ENCODE results near the gene CST6.
"Not testable (repeated sequence)": the region's sequence is repeated elsewhere in the genome, so short reads cannot be mapped to it uniquely, and the experiment has no call there.

The CST6 gene

DNA sequence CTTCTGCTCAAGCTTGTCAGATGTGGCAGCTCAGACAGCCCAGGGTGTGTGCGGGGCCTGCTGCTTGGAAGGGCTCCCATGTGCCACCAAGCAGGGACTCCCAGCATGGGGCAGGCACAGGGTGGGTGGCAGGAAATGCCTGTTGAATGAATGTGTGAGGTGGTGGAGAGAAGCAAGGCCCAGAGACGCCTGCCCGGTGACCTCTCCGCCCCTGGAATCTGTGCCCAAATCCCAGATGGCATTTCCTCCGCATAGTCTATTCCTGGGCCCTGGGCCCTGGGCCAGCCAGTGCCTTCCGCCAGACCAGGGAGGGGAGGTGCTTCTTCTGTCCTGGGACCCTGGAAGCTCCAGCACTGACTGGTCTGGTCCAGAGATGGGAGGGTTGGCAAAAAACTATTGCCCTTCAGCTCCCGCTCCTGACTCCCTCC, 3.7 kb downstream of the CST6 start:
- no peak for DNase-seq (ENCODE audit: low read depth in 3 of 3)

- DNase-seq (ENCODE audit: low read depth in 3 of 3) = no peak
Observed at GRCh38 chr11:66015936-66016792, 4.4 kb downstream of the CST6 start.

- DNase-seq (ENCODE audit: low read depth in 3 of 3) = no peak
Observed at GRCh38 chr11:66016793-66017177, 5.0 kb downstream of the CST6 start.

- peak in 2 of 3 experiments; percentile 55 to 61 for DNase-seq (ENCODE audit: low read depth in 3 of 3)
Observed at GRCh38 chr11:66017321-66017720, 5.5 kb downstream of the CST6 start.

DNA sequence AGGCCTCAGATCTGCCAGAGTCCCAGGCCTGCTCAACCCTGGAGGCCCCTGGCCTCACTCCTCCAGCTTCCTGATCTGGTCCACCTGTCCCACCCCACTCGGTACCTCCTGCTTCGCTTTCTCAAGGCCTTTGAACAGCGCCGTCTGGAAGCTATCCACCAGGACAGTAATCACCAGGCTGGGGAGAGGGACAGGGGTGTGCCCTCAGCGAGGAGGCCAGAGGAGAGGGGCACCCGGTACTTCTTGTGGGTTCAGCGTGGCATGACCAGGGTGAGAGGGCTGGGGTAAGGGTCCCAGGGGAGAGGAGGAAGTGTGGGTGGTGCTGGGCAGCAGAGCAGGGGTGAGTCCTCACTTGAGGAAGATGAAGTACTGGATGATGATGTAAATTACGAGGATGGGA, 8.4 kb downstream of the CST6 start:
- DNase-seq (ENCODE audit: low read depth in 3 of 3) = no peak

DNA sequence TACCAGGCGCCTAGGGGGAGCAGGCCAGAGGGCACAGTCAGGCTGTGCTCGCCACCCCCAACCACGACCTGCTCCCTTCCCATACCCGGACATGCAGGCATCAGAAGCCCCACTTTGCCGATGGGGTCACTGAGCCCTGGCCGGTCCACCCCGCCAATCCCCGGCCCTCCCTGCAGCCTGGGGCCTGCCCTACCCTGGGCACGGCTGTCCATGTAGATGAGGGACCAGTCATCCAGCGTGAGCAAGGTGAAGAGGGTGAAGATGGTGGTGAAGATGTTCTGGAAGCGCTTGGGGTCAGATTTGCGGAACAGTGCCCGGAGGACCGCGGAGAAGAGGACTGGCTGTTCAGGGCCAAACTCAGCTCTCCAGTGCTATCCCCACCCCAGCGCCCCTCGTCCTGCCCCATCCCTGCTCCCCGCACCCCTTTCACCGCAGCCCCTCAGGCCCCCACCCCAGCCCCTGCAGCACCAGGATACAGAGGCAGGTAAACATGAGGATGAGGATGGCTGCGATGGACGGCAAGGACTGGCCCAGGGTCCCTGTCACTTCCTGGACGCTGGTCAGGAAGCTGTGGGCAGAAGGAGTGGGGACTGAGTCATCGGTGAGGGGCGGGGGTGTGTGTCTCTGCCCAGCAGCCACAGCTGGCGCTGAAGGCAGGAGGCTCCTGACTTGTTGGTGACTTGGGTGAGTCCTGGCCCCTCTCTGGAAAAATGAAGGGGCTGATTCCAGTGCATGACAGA, 9.0 kb downstream of the CST6 start:
- DNase-seq (ENCODE audit: low read depth in 3 of 3) = no peak

GRCh38 chr11:66022401-66023185, 10.8 kb downstream of the CST6 start:
- DNase-seq (ENCODE audit: low read depth in 3 of 3) = peak; percentile 56 to 70 (median 59)

DNA sequence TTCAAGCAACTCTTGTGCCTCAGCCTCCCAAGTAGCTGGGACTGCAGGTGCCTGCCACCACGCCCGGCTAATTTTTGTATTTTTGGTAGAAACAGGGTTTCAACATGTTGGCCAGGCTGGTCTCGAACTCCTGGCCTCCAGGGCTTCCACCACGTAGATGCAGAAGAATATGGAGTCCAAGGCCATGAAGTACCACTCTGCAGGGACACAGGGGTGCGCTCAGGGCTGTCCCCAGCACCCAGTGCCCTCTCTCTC, 11.3 kb downstream of the CST6 start:
- DNase-seq (ENCODE audit: low read depth in 3 of 3) = not testable (repeated sequence)

DNA sequence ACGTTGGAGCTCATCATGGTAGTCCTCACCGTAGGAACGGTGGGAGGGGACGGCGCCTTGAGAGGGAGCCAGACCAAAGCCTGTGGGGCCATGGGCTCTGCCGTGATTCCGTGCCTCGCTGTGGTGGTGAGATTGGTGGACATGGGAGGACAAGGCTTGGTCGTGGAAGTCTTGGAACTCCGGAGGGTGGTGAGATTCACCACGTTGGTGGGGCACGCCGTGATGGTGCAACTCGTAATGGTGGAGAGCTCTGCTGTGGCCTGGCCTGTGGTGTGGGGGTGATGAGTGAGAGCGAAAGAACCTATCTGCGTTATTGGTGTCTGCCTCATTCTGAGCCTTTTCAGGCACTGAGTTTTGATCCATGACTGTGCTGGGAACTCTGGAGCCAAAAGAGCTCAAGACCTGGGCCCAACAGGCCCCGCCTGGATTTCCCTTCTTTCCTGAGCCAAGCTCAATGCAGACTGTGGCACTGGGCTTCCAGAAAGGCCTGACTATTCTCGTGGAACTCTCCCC, 14.3 kb downstream of the CST6 start, which contains the start of gene CATSPER1:
TSS of gene CATSPER1 (minus strand) at position 463 of the 513 bp plus-strand sequence. CDS start at position 363, 100 bp downstream.
- no peak for DNase-seq (ENCODE audit: low read depth in 3 of 3)

GRCh38 chr11:66032957-66033735, 21.3 kb downstream of the CST6 start:
- DNase-seq (ENCODE audit: low read depth in 3 of 3) = no peak

DNA sequence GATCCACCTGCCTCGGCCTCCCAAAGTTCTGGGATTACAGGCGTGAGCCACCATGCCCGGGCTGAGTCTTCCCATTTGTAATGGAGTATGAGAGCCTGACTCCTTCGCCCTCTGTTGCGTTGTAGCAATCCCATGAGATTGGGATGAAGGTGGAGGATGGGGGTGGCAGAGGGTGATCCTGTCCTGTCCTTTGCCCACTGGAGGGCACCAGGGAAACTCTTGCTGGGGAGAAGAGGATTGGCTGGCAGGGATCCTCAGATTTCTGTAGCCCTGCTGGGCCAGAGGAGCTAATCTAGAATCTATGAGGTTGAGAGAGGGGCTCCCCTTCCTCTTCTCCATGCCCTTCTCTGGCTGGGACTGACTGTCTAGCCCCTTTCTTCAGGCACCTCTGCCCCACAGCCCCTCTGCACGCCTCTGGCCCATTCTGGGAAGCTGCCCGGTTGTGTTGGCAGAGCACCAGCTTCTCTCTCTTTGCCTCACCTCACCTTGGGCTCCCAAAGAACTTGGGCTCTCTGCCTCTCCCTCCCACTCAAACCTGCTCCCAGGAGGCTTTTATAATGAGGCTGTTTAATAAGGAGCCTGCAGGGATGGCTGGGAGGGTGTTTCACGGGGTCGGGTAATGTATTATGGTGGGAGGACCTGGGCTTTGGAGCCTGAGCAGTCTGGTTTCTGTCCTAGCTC, 24.0 kb downstream of the CST6 start:
- DNase-seq (ENCODE audit: low read depth in 3 of 3) = no peak

- DNase-seq (ENCODE audit: low read depth in 3 of 3) = no peak
Observed at GRCh38 chr11:66036334-66036710, 24.5 kb downstream of the CST6 start.

DNA sequence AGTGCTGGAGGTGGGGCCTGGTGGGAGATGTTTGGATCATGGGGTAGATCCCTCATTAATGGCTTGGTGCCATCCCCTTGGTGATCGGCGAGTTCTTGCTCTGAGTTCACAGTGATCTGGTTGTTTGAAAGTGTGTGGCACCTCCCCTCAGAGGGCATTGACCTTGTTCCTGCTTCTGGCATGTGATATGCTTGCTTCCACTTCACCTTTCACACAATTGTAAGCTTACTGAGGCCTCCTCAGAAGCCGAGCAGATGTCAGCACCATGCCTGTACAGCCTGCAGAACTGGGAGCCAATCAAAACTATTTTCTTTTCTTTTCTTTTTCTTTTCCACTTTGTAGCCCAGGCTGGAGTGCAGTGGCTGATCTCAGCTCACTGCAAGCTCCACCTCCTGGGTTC, 25.5 kb downstream of the CST6 start:
- no peak for DNase-seq (ENCODE audit: low read depth in 3 of 3)

GRCh38 chr11:66039765-66040164, 28.0 kb downstream of the CST6 start:
- no peak for DNase-seq (ENCODE audit: low read depth in 3 of 3)

DNA sequence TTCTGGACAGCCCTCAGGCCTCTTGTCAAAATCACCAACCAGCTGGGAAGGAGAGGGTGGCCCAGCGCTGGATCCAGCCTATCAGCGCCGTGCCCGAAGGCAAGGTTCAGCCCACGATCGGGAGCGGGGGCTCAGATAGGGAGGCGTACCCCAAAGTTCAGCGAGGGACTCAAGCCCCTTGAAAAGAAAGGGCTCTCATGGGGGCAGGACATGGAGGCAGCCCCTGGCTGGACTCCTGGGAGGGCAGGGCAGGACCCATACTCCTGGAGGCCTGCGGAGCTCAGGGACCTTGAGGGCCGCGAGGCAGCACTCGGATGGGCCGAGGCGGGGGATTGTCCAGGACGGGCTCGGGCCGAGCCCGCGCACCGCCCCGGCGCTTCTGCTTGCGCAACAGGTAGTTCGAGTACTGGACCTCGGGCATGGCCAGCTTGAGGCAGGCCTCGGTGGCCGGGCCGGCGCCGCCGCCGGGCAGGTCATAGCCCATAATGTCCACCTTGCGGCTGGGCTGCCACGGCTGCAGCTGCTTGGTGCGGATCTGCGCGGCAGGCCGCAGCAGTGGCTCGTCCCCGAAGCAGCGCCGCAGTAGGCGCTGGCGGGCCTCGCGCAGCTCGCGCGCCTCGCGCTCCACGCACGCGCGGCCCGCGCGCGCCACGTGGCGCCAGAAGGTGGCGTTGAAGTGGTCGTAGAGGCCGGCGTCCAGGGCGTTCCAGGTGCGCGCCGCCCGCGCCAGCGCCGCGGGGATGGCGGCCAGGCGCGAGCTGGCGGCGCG, 30.6 kb downstream of the CST6 start:
- no peak for DNase-seq (ENCODE audit: low read depth in 3 of 3)

DNA sequence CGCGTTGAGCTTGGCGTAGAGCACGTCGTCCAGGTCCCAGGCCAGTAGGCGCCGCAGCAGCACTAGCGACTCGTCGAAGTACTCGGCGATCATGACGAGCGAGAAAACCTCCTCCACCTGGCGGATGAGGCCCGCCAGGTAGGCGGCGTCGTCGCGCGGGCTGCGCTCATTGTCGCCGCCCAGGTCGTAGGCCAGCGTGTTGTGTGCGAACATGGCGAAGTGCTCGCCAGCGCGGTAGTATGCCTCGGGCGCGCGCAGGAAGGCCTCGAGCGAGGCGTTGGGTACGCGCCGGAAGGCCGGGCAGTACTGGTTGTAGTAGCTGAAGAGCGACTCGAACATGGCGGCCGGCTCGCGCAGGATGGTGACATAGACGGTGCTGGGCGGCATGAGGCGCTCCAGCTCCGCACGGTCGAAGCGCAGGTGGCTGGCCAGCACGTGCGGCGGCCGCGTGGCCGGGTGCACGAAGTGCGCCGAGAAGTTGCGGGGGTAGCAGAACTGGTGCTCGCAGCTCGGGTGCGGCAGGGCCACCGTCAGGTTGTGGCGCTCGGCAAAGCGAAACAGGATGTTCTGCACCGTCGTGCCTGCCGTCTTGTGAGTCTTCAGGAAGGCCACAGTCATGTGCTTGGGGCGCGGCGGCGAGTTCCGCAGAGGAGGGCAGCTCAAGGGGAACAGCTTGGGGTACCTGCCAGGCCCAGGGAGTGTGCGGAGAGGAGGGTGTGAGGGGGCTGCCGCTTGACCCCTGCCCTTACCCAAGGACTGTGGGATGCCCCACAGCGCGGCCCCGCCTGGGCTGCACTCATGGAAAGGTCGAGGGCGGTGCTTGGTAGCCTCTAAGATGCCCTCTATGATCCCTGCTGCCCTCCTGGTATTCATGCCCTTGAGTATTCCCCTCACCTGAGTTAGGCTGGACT, 31.4 kb downstream of the CST6 start:
- no peak for DNase-seq (ENCODE audit: low read depth in 3 of 3)

DNA sequence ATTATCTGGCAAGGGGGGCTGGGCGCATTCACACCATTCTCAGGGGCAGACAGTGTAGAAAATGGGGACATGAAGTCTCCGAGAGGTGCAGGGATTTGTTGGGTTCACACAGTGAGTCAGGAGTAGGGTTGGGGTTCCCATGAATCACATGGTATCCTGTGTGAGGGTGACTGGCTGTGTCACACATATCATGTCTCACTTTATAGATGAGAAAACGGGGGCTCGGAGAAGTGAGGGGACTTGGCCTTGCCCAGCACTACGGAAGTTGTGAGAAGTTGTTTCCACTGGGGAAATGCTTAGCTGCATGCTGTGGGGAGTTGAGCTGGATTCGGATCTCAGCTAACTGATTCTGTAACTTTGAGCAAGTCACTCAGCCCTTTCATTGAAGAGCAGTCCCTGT, 32.9 kb downstream of the CST6 start:
- no peak for DNase-seq (ENCODE audit: low read depth in 3 of 3)

GRCh38 chr11:66045177-66045639, 33.4 kb downstream of the CST6 start:
- DNase-seq (ENCODE audit: low read depth in 3 of 3) = peak; percentile 72 to 78 (median 73)

GRCh38 chr11:66046901-66047300, 35.1 kb downstream of the CST6 start:
- no peak for DNase-seq (ENCODE audit: low read depth in 3 of 3)
